HG03159 (cell line): ENCODE data around the gene CERS2.

Experiments
- ATAC-seq: cut with Tn5 transposase; IDR thresholded peaks from one replicate; pipeline ENCODE4 v1.9.1; 2021; ENCODE audit warnings: mild to moderate bottlenecking, moderate library complexity; ENCODE audit not compliant: unreplicated experiment

CERS2 gene

GRCh38 chr1:150999051-150999674 lies 24.5 kb upstream of the CERS2 start:
- ATAC-seq: no peak

- ATAC-seq: no peak
Observed at GRCh38 chr1:150997949-150998348, 23.3 kb upstream of the CERS2 start.

GRCh38 chr1:150997126-150997872 lies 22.7 kb upstream of the CERS2 start:
- ATAC-seq: no peak

GRCh38 chr1:150995896-150996295 lies 21.3 kb upstream of the CERS2 start:
- ATAC-seq: no peak

GRCh38 chr1:150995460-150995859 lies 20.8 kb upstream of the CERS2 start:
- no peak for ATAC-seq

- no peak for ATAC-seq
Observed at GRCh38 chr1:150994248-150994647, 19.6 kb upstream of the CERS2 start.

- no peak for ATAC-seq
Observed at GRCh38 chr1:150992626-150993025, 18.0 kb upstream of the CERS2 start.

GRCh38 chr1:150987924-150988323 lies 13.3 kb upstream of the CERS2 start:
- ATAC-seq: no peak

GRCh38 chr1:150985179-150985825 lies 10.7 kb upstream of the CERS2 start:
- ATAC-seq: no peak

- ATAC-seq: no peak
Observed at GRCh38 chr1:150981805-150982712, 7.4 kb upstream of the CERS2 start, which contains the start of gene ANXA9. ANXA9 (plus strand) TSS chr1:150982292; CDS start chr1:150983106, 814 bp downstream.

- no peak for ATAC-seq
Observed at GRCh38 chr1:150981177-150981804, 6.7 kb upstream of the CERS2 start.

GRCh38 chr1:150979092-150980056 lies 4.7 kb upstream of the CERS2 start:
- ATAC-seq: no peak

GRCh38 chr1:150976879-150977694 lies 2.5 kb upstream of the CERS2 start:
- ATAC-seq: no peak

- no peak for ATAC-seq
Observed at GRCh38 chr1:150976401-150976821, 1.8 kb upstream of the CERS2 start.

GRCh38 chr1:150973836-150974579 lies 627 bp downstream of the CERS2 start:
- ATAC-seq: peak; percentile 35

GRCh38 chr1:150973258-150973835 lies 1.3 kb downstream of the CERS2 start:
- no peak for ATAC-seq

GRCh38 chr1:150972417-150972940 lies 2.2 kb downstream of the CERS2 start:
- ATAC-seq: no peak
